Epidermal melanocyte (primary cell): ENCODE data around the gene OR52E2.

Experiments
- DNase-seq: peaks from one replicate; pipeline ENCODE4 v3.0.0; 2011; ENCODE audit warnings: low spot score; ENCODE audit not compliant: insufficient read length

Gene OR52E2

DNA sequence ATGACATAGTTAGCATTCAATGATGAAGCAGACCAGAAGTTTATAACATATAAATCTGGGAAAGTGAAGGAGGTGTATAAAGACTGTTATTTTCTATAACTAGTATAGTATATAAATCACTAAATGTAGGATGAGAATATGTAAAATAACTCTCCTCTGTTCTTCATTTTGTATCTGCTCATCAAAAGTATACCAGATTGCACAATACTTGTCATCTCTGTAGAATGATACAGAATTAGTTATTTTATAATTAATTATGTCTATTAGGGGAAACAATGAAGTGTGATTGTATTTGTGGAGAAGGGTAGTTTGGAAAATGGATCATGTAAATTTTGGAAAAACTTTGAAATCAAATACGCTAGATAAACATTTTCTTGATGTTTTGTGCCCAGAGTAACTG, 46.4 kb downstream of the OR52E2 start:
- DNase-seq = no peak

GRCh38 chr11:5011254-5011653, 48.2 kb downstream of the OR52E2 start:
- no peak for DNase-seq
